Stimulated activated CD4-positive, alpha-beta T cell treated with anti-CD3 and anti-CD28 coated beads, Interleukin-12 subunit alpha, Interleukin-12 subunit beta, amount 100 ng/mL, for 24 hours (primary cell): ENCODE data around the gene ALCAM.
"Not testable (repeated sequence)": the region's sequence is repeated elsewhere in the genome, so short reads cannot be mapped to it uniquely, and the experiment has no call there.

ENCODE experiments used
- DNase-seq, 2 experiments: peaks; one replicate each; pipeline ENCODE4 v3.0.0-alpha.2; 2020; ENCODE audit warnings: low read depth in 2 of 2

Gene ALCAM

DNA sequence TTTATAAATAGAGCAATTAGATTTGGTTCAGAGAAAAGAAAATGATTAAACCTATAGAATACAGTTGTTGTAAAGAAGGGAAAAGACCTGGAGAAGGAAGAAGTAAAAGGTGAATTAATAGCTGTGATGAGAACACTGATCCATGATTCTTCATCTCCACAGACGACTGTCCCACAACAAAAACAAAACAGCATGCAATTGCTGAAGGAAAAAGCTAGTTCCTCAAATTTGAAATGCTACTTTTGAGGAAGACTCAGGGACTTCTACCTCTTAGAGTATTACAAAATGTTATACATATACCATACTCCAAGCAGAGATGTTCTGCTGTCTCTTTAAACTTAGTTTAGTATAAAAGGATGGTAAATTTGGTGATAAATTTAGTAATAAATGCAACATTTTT lies 21.5 kb downstream of the ALCAM start:
- DNase-seq, result no peak

DNA sequence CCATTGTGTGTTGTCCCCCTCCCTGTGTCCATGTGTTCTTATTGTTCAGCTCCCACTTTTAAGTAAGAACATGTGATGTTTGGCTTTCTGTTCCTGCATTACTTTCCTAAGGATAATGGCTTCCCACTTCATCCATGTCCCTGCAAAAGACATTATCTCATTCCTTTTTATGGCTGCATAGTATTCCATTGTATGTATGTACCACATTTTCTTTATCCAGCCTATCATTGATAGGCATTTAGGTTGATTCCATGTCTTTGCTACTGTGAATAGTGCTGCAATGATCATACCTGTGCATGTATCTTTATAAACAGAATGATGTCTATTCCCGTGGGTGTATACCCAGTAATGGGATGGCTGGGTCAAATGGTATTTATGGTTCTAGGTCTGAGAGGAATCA lies 23.1 kb downstream of the ALCAM start:
- not testable (repeated sequence) for DNase-seq

DNA sequence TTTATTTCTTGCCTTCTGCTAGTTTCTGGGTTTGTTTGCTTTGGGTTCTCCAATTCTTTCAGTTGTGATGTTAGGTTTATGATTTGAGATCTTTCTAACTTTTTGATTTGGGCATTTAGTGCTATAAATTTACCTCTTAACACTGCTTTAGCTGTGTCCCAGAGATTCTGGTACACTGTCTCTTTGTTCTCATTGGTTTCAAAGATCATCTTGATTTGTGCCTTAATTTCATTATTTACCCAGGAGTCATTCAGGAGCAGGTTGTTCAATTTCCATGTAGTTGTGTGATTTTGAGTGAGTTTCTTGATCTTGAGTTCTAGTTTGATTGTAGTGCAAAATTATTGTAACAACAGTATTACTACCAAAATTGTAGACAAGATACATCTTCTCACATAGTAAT lies 25.9 kb downstream of the ALCAM start:
- DNase-seq, result not testable (repeated sequence)

DNA sequence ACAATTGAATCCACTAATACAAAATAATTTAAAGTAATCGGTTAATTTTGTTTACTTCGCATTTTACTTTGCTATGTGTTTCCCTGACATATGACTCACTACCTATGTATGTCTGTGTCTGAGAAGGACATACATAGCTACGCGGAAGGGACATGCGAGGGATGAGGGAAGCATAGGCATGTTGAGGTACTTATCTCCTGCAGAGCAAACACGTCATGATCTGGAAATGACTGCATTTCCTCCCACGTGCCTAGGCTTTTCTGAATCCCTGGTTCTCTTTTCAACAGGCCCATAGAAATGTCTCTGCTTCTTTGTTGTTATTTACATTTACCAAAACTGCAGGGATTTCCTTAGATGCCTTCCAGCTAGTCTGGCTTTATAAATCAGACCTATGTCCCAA lies 27.5 kb downstream of the ALCAM start:
- no peak for DNase-seq

DNA sequence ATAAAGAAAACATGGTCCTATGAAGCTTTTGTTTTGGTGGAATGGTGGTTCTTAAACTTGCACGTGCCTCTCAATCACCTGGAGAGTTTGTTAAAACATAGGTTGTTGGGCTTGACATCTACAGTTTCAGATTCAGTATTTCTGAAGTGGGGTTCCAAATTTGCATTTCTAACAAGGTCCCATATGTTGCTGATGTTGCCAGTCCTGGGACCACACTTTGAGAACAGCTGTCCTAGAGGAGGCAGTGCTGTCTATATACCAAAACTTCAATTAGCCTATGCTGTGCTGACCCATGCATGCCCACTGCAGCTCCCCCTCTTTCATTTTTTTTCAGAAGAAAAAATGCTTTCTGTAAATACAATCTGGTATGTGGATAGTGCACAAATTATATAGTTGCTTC lies 31.3 kb downstream of the ALCAM start:
- DNase-seq, result no peak

DNA sequence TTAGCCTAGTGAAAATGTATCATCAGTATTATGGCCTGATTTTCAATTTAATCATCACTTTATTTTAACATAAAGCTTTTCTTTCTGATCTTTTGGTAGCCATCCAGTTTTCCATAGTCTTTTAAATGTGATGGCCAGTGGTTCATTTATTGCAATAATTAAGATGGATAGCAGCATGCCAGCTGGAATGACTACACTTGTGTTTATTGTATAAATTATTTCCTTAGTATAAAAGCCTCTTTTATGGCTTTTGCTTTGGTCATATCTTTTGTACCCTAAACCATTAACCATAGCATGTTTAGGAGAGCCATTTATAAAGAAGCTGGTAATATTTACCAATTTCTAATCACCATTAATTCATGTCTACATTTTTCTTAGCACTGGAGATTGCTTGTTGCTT lies 31.7 kb downstream of the ALCAM start:
- DNase-seq, result no peak

DNA sequence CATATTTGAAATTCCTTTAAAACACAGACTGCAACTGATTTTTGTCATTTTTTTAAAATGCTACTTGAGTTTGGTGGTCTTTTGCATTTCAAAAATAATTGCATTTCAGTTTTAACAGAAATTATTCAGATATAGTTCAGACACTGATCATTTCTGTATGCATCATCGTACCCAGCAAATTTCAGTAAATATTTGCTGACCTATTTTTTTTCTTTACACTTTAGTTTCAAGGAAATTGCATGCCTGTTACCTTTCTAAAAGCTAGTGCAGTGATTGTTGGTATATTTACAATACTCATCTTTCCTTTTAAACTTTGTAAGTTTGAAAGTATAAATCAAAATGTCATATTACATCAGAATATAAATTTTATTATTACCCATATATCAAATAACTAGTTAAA lies 32.4 kb downstream of the ALCAM start:
- DNase-seq, result no peak

DNA sequence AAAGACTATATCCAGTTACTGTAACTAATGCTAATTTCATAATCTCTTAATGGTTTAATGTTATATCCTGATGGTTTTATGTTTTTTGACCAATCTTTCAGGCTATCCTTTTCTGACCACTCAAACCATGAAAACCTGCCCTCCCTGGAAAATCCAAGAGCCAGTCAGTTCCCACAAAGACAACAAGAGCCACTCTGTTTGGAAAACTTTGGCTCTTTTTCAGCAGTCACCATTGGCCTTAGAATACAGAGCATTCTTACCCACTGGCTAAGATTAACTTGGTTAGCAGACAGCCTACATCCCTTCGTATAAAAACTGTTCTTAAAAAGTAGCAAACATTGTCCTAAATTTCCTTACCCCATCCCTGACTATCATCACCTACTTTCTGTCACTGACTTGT lies 32.9 kb downstream of the ALCAM start:
- DNase-seq, result no peak

DNA sequence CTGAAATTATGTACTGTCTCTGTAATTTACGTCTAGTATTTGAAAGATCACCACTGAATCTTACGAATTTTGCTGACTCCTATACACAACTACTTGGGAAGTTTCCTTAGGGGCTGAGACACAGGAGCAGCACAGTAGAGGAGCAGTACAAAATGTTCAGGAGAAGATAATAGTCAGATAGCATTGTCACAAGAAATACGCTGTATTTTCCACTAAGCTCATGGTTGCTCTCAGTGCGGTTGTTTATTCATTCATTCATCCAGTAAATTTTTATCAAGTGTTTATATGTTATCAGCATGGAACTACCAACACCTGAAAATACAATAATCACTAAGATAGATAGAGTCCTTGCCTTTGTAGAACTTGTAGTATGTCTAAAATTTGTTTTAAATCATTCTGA lies 34.5 kb downstream of the ALCAM start:
- no peak for DNase-seq

DNA sequence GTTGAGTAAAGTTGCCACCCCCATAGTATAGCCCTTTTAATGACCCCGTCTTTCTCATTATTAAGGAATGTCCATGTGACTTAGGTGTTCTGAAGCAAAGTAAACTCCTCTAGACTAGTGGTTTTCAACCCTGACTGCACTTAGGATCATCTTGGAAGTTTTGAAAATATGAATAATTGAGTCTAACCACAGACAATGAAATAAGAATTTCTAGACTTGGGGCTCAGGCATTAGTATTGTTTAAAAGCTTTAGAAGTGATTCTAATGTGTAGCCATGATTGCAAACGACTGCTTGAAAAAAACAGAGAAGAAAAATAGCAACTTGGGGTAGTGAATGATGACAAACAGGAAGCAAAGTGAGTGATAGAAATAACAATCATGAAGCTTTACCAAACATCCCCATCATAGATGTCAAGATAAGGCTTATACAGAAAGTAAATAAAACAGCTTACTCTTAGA lies 35.0 kb downstream of the ALCAM start:
- no peak for DNase-seq

DNA sequence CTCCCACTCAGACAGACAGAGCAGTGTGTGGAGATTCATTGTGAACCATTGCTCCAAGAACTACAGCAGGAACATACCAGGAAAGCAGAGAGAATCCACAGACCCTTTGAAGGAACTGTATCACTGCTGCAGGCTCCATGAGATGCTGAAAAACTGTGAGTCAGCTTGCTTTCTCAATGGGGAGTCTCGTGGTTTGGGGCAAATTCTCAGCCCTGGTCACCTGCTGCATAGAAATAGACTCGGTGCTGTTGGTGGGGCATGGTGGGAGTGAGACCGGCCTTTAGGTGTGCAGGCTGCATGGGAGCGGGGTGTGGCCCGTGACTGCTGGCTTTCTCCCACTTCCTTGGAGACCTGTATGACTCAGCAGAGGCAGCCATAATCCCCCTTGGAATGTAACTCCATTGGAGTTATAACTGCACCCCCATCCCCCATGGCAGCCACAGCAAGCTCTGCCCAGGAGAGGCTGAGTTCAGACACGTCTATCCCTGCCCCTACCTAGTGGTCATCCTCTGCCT lies 35.6 kb downstream of the ALCAM start:
- no peak for DNase-seq

DNA sequence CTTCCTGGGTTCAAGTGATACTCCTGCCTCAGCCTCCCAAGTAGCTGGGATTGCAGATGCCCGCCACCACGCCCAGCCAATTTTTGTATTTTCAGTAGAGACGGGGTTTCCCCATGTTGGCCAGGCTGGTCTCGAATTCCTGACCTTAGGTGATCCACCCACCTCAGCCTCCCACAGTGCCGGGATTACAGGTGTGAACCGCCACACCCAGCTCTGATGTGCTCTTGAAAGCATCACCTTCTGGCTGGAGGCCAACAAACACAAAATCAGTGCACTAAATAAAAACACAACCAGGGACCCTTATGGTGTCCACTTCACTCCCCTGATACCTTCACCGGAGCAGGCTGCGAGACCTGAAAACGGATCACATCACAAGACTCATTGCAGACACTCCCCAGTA lies 36.3 kb downstream of the ALCAM start:
- not testable (repeated sequence) for DNase-seq

DNA sequence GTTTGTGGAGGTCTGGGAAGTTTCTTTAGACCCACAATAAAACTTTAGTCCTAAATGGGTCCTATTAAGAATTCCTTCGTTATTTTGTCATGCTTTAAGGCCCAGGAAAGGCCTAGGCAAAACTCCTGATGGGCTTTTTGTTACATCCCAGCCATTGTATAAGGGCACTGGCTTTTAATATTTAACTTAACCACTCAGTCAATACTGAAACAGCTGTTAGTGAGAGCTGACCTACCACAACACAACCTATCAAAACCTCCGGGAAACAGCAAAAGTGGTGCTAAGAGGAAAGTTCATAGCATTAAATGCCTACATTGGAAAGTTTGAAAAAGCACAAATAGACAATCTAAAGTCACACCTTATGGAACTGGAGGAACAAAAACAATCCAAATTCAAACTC lies 39.6 kb downstream of the ALCAM start:
- no peak for DNase-seq

DNA sequence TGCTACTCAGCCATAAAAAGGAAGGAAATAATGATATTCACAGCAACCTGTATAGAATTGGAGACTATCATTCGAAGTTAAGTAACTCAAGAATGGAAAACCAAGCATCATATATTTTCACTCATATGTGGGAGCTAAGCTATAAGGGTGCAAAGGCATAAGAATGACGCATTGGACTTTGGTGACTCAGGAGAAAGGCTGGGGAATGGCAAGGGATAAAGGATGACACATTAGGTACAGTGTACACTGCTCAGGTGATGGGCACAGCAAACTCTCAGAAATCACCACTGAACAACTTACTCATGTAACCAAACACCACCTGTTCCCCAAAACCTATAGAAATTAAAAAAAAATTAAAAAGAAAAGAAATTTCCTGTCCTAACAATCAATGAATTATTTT lies 42.7 kb downstream of the ALCAM start:
- no peak for DNase-seq

DNA sequence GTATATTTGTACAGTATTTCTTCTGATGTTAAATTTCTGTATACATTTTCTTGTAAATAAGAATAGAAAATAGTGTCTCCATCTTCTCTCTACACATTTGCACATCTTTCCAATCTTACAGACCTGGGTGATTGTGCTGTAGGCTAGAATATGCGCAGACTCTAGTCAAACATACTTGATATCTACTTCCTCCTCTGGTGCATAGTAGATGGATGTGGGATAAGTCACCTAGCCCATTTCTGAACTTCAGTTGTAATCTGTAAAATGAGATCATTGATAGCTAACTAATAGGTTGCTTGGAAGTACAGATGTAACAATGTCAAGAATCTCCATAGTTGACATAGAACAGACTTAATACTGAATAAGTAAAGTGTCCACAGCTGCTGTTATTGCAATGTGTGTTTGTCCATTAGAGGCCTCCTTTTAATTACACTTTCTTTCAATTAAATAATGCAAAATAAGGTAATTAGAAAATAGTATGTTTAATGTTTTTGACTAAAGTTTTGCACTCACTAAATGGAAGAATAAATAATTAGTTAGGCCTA lies 46.7 kb downstream of the ALCAM start:
- no peak for DNase-seq

DNA sequence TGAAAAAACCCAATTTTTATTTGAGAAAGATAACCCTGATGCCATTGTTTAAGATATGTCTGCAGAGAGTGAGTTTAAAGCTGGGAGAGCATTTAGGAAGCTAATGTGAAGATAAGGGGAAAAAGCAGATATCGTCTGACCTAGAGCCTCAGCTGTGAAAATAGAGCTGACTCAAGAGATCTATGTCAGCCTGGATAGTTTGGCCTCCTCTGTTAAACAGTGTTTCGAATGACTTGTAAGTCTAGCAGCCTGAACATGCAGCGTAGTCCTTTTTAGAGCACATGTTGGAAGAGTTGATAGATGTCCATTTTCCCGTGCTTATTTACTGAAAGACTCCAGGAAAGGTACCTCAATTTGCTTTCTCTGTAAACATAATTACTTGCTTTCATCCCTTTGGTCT lies 48.1 kb downstream of the ALCAM start:
- DNase-seq, result no peak

DNA sequence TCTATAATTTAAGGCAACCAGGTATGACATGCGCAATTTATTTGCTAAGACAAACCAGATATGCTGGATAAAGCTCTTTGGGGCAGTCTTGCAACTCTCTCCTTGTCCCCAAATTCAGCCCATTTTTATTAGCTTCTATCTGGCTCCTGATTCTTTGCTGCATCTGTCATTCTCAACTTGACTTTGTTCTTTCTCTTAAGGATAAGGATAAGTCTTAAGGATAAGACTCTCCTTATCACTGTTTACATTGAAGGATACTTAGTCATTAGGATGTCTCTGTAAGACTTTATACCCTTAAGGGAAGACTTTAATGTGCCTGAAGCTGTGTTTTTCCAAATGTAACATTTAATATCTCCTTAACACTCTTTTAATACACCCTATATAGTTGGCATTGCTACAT lies 49.2 kb downstream of the ALCAM start:
- DNase-seq, result no peak

DNA sequence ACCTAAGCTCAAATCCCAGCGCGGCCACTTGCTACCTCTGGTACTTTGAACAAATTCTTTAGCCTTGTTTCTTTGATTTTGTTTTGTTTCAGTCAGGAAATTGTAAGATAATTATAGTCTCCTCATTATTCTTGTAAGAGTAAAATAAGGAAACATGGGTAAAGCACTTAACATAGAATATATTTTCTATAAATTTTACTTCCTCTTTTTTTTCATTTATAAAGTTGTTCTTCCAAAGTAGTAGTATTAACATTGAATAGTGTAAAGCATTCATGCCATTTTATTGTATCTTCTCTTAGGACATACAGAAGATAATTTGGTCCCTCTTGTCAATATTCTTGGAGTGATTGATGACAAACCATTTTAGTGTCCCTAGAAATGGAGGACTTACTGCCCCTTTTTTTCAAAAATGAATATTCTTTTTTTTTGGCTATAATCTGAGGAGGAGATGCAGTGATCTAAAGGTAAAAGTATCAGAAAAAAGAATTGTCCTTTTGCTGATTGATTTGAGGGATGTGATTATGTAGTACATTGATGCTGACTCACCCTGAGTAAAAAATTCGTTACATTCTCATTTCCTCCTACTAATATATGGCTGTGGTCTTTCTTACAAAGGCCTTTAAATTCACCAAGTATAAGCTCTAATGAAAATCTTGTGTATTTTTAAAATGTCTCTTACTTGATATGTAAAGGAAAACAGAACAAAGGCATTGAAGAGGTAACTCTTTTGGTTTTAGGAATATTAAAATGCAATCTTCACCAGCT lies 51.0 kb downstream of the ALCAM start:
- DNase-seq, result no peak

DNA sequence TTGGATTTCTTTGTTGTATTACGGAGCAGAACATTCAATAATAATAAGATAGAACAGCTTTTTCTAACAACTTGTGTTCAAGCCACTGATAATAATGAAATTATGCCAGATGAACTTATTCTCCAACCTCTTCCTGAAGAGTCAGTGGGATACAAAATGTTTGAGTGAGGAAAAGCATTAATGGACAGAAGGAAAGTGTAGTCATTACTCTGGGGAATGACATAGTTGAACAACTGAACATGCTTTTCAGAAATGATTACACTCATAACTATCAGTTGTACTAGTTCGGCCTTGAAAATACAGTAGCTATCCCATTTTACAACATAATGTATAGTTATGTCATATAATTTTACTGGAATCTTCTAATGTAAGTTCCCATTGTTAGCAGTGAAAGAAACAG lies 55.9 kb downstream of the ALCAM start:
- DNase-seq, result no peak

DNA sequence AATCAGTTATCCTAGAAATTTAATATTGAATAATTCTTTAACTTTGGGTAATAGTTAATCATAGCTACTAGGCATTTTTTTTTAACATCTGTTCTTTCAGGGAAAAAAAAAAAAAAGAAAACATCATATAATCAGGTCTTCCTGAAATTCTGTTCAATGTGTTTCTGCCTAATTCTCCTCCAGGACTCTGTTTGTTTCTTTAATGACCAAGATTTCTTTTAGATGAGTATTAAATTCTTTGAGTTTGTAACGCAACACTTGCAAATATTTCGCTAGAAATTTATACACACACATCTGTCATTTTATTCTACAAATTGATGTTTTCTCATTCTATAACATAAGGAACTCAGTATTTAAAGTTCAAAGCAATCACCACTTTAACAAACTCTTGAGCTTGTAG lies 56.7 kb downstream of the ALCAM start:
- DNase-seq, result no peak

DNA sequence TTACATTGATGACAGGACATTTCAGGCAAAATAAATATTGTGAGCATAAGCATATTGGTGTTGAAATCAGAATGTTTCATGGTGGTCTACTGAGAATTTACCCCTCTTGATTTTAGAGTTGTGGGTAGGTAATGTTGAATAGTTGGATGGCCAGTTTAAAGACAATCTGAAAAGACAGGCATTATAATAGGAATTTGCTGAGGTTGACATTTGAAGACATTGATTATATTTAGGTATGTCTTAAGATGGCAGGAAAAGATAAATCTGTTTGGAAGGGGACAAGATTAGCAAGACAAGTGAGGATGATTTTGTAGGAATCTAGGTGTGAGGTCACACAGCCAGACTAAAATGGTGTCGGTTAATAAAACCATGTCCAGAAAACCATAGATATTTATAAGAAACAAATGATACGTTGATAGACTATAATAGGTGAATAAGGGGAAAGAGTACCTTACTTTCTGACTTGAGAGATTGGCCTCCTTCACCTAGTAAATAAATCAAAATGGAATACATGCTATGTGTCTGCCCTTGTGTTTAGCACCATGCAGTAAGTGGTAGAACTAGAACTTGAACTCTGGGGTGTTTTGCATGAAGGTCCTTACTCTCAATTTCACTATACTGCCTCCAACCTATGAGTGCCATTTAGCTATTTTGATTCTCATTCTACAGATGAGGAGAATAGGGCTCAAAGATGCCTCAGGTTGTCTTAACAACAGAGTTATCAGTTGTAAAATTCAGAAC lies 57.9 kb downstream of the ALCAM start:
- DNase-seq, result no peak

DNA sequence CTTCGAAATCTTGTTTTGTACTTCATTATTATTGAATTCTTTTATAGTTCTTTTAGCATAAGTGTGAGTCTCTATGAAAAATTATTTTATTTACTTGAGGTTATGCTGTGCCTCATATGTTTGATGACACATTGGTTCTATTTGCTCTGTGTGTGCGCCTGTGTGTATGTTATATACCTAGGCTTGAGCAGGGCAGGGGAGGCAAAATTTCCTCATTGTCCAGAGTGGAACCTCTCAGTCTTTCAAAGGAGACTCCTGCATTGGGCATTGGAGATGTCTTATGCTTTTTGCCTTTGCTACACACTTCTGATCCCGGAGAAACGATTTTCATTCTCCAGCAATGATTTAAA lies 58.4 kb downstream of the ALCAM start:
- DNase-seq, result no peak

DNA sequence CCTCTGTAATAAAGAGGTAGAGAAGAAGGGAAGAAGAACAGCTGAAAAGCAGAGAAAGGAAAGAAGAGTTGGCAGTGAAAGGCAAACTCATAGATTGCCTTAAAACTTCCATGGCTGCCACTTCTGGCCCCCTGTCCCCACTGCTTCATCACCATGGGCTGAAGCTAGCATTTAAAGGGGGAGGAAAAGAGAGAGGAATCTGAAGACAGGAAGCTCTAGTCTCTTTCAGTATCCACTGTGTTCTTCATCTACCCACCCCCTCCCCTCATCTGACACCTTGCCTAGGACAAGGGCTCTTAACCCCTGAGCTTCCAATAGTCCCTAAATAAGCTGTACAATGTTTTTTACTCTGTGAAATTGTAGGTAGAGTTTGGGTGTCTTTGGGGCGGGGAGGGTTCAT lies 60.6 kb downstream of the ALCAM start:
- no peak for DNase-seq
